Neural progenitor cell (in vitro differentiated cells): ENCODE measurements around the gene KLHL29. TPM values are rescaled to one million over a fixed set of nuclear protein-coding genes. Genes with fewer than 3 reads are reported as not detected.

Experiments
- DNase-seq: peaks from one replicate; pipeline ENCODE4 v3.0.0-alpha.2; 2016; ENCODE audit warnings: low spot score
- H2AFZ ChIP-seq: fragments of 200-600 bp; sonication (generic); replicated peaks from 2 replicates; pipeline ENCODE4 v1.6.1; 2016; ENCODE audit warnings: antibody characterized with exemption
- H3F3A ChIP-seq: fragments of 200-600 bp; sonication (generic); 2 replicates; pipeline ENCODE4 v1.6.1; 2016; ENCODE audit warnings: antibody characterized with exemption, low read depth
- H3K27ac ChIP-seq: fragments of 200-600 bp; sonication (generic); 2 replicates; pipeline ENCODE4 v1.5.1; 2016; ENCODE audit warnings: mild to moderate bottlenecking
- H3K27me3 ChIP-seq: fragments of 200-600 bp; sonication (generic); 2 replicates; pipeline ENCODE4 v1.6.1; 2016; ENCODE audit warnings: mild to moderate bottlenecking, moderate library complexity
- H3K36me3 ChIP-seq: fragments of 200-600 bp; sonication (generic); 2 replicates; pipeline ENCODE4 v1.5.1; 2016
- H3K4me1 ChIP-seq: fragments of 200-600 bp; sonication (generic); 2 replicates; pipeline ENCODE4 v1.6.1; 2016; ENCODE audit warnings: mixed run types
- H3K4me2 ChIP-seq: fragments of 200-600 bp; sonication (generic); 2 replicates; pipeline ENCODE4 v1.6.1; 2016
- H3K4me3 ChIP-seq: fragments of 200-600 bp; sonication (generic); 2 replicates; pipeline ENCODE4 v1.5.1; 2016
- H3K79me2 ChIP-seq: fragments of 200-600 bp; sonication (generic); 2 replicates; pipeline ENCODE4 v1.6.1; 2016; ENCODE audit warnings: low read depth
- H3K9ac ChIP-seq: fragments of 200-600 bp; sonication (generic); 2 replicates; pipeline ENCODE4 v1.6.1; 2016
- H3K9me3 ChIP-seq: fragments of 200-600 bp; sonication (generic); 2 replicates; pipeline ENCODE4 v1.5.1; 2016; ENCODE audit warnings: low read depth
- H4K20me1 ChIP-seq: fragments of 200-600 bp; sonication (generic); 2 replicates; pipeline ENCODE4 v1.6.1; 2016; ENCODE audit warnings: low read depth
- H3K27ac Mint-ChIP-seq: 3 replicates; pipeline ENCODE4 v1.8.0; 2021; ENCODE audit warnings: mixed read lengths
- H3K27me3 Mint-ChIP-seq: 2 replicates; pipeline ENCODE4 v1.8.0; 2022; ENCODE audit warnings: low read depth, mild to moderate bottlenecking, inconsistent platforms, moderate library complexity, mixed read lengths; ENCODE audit not compliant: insufficient read depth
- H3K36me3 Mint-ChIP-seq: 3 replicates; pipeline ENCODE4 v1.8.0; 2021; ENCODE audit warnings: mixed read lengths
- H3K4me1 Mint-ChIP-seq: 3 replicates; pipeline ENCODE4 v1.8.0; 2021; ENCODE audit warnings: mixed read lengths
- H3K4me3 Mint-ChIP-seq: 3 replicates; pipeline ENCODE4 v1.8.0; 2021; ENCODE audit warnings: mild to moderate bottlenecking, moderate library complexity, mixed read lengths
- H3K9me3 Mint-ChIP-seq: 3 replicates; pipeline ENCODE4 v1.8.0; 2020; ENCODE audit warnings: mixed read lengths
- EZH2 ChIP-seq: fragments of 200-600 bp; sonication (generic); IDR thresholded peaks from 2 replicates; pipeline ENCODE4 v1.6.1; 2017; ENCODE audit warnings: antibody characterized with exemption, mild to moderate bottlenecking, moderate library complexity
- EZH2phosphoT487 ChIP-seq: fragments of 200-600 bp; sonication (generic); IDR thresholded peaks from 2 replicates; pipeline ENCODE4 v1.6.1; 2017; ENCODE audit warnings: antibody characterized with exemption
- total RNA-seq: library from RNA; depleted of rRNA; stranded (reverse); fragments of >200 nt; gene quantifications from 2 replicates; pipeline ENCODE4 v1.2.3, GENCODE V29; 2015; ENCODE audit warnings: low replicate concordance
- TF ChIP-seq, protein P1 (sequence below): fragments of 200-600 bp; sonication (generic); IDR thresholded peaks from 2 replicates; pipeline ENCODE4 v1.5.1; 2017; ENCODE audit warnings: antibody characterized with exemption, mild to moderate bottlenecking

Gene KLHL29
- total RNA-seq, 1 donor from 2014 or later = 1.6 TPM

DNA sequence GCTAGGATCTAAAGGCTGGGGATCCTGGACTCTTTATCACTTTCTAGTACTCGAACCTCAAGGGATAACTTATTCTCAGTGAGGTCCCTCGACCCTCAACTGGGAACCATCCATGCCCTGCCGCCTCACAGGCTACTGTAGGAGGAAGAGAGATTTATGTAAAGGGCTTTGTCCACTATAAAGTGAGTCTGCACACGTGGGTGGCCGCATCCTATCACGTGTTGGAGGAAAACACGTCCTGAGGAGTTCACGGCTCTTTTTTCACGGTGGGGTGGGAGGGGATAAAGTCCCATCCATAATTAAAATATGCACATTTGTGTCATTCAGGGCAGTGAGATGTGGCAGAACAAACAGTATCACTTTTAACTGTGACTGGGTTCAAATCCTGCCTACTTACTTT, 176.6 kb downstream of the KLHL29 start:
- Histone ChIP-seq H3K9ac (no peak overlapping the region), H3K4me1 (peaks cover 8% of the 10 kb centered on the region), H3K27ac (no peak overlapping the region), H3K9me3 (no peaks in the 10 kb centered on the region), H2AFZ (no peak overlapping the region), H3K79me2 (no peaks in the 10 kb centered on the region), H3K4me3 (no peak overlapping the region), H3K27me3 (no peaks in the 10 kb centered on the region), H3K4me2 (no peak overlapping the region), H3K36me3 (no peaks in the 10 kb centered on the region), H3F3A (no peaks in the 10 kb centered on the region), H4K20me1 (no peaks in the 10 kb centered on the region)
- H3K27ac Mint-ChIP-seq = no peak overlapping the region
- no peaks in the 10 kb centered on the region for H3K9me3 Mint-ChIP-seq
- DNase-seq = no peak
- H3K4me3 Mint-ChIP-seq = no peak overlapping the region
- H3K4me1 Mint-ChIP-seq = peaks cover 35% of the 10 kb centered on the region
- TF ChIP-seq EZH2phosphoT487 = no peak
- TF ChIP-seq, protein P1, sequence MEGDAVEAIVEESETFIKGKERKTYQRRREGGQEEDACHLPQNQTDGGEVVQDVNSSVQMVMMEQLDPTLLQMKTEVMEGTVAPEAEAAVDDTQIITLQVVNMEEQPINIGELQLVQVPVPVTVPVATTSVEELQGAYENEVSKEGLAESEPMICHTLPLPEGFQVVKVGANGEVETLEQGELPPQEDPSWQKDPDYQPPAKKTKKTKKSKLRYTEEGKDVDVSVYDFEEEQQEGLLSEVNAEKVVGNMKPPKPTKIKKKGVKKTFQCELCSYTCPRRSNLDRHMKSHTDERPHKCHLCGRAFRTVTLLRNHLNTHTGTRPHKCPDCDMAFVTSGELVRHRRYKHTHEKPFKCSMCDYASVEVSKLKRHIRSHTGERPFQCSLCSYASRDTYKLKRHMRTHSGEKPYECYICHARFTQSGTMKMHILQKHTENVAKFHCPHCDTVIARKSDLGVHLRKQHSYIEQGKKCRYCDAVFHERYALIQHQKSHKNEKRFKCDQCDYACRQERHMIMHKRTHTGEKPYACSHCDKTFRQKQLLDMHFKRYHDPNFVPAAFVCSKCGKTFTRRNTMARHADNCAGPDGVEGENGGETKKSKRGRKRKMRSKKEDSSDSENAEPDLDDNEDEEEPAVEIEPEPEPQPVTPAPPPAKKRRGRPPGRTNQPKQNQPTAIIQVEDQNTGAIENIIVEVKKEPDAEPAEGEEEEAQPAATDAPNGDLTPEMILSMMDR = no peak
- no peak for TF ChIP-seq EZH2
- H3K36me3 Mint-ChIP-seq = peaks cover 2% of the 10 kb centered on the region
- H3K27me3 Mint-ChIP-seq = peaks cover 3% of the 10 kb centered on the region

DNA sequence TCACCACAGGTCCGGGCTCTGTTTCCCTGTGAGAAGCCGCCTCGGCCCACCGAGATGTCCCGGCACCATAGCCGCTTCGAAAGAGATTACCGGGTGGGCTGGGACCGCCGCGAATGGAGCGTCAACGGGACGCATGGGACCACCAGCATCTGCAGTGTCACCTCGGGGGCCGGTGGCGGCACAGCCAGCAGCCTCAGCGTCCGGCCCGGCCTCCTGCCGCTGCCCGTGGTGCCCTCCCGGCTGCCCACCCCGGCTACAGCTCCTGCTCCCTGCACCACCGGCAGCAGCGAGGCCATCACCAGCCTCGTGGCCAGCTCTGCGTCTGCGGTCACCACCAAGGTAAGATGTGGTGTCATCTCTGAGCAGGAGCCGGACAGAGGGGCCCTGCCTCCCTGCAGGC, 177.2 kb downstream of the KLHL29 start:
- no peak overlapping the region for H3K4me3 ChIP-seq
- H3K9ac ChIP-seq = no peak overlapping the region
- H3K27ac Mint-ChIP-seq = no peak overlapping the region
- H4K20me1 ChIP-seq = no peaks in the 10 kb centered on the region
- peaks cover 41% of the 10 kb centered on the region for H3K4me1 Mint-ChIP-seq
- H3K4me2 ChIP-seq = no peak overlapping the region
- no peaks in the 10 kb centered on the region for H3K9me3 Mint-ChIP-seq
- no peak overlapping the region for H3K4me3 Mint-ChIP-seq
- no peaks in the 10 kb centered on the region for H3K79me2 ChIP-seq
- TF ChIP-seq EZH2phosphoT487 = no peak
- TF ChIP-seq, protein P1 = no peak
- no peak for TF ChIP-seq EZH2
- no peaks in the 10 kb centered on the region for H3K36me3 ChIP-seq
- peaks cover 3% of the 10 kb centered on the region for H3K27me3 Mint-ChIP-seq
- no peak overlapping the region for H3K27ac ChIP-seq
- DNase-seq = no peak
- peaks cover 8% of the 10 kb centered on the region for H3K4me1 ChIP-seq
- no peak overlapping the region for H2AFZ ChIP-seq
- H3K9me3 ChIP-seq = no peaks in the 10 kb centered on the region
- peaks cover 2% of the 10 kb centered on the region for H3K36me3 Mint-ChIP-seq
- H3F3A ChIP-seq = no peaks in the 10 kb centered on the region
- no peaks in the 10 kb centered on the region for H3K27me3 ChIP-seq

DNA sequence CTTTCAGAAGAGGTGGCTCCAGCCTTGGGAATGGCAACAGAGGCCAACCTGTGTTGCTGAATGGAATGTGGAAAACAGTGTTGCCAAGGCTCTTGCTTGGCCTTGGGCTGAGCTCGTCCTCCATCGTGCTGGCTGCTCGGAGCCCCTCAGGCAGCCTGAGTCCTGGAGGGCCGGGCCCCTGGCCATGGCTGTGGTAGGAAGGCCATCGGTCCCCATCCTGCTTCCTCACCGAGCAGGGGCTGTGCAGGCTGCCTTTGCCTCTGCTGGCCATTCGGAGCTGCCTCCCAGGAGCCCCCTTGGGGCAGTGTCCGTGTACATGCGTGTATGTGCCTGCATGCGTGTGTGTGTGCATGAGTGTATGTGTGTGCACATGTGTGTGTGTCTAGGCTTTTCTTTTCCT, 178.2 kb downstream of the KLHL29 start:
- Mint-ChIP-seq H3K27me3 (peaks cover 3% of the 10 kb centered on the region), H3K4me1 (peaks cover 50% of the 10 kb centered on the region), H3K36me3 (peaks cover 2% of the 10 kb centered on the region), H3K27ac (no peak overlapping the region), H3K9me3 (no peaks in the 10 kb centered on the region), H3K4me3 (no peak overlapping the region)
- no peaks in the 10 kb centered on the region for H4K20me1 ChIP-seq
- peaks cover 8% of the 10 kb centered on the region for H3K4me1 ChIP-seq
- no peak overlapping the region for H3K9ac ChIP-seq
- no peak overlapping the region for H3K4me3 ChIP-seq
- H3K27me3 ChIP-seq = no peaks in the 10 kb centered on the region
- H3F3A ChIP-seq = no peaks in the 10 kb centered on the region
- H3K79me2 ChIP-seq = no peaks in the 10 kb centered on the region
- H3K27ac ChIP-seq = no peak overlapping the region
- TF ChIP-seq, protein P1 = no peak
- TF ChIP-seq EZH2 = no peak
- TF ChIP-seq EZH2phosphoT487 = no peak
- H3K4me2 ChIP-seq = no peak overlapping the region
- no peaks in the 10 kb centered on the region for H3K9me3 ChIP-seq
- no peak for DNase-seq
- no peak overlapping the region for H2AFZ ChIP-seq
- no peaks in the 10 kb centered on the region for H3K36me3 ChIP-seq
